Dedifferentiated amniotic fluid mesenchymal stem cell (primary cell): ENCODE results near the gene SCGB1D4.
A peak's percentile ranks its signal among the peaks of the same experiment; 100 is the strongest.
"Not testable (repeated sequence)": the region's sequence is repeated elsewhere in the genome, so short reads cannot be mapped to it uniquely, and the experiment has no call there.

Source experiments
- DNase-seq: peaks from one replicate; pipeline ENCODE4 v3.0.0-alpha.2; 2016; ENCODE audit errors: extremely low spot score

Gene SCGB1D4, protein sequence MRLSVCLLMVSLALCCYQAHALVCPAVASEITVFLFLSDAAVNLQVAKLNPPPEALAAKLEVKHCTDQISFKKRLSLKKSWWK

DNA sequence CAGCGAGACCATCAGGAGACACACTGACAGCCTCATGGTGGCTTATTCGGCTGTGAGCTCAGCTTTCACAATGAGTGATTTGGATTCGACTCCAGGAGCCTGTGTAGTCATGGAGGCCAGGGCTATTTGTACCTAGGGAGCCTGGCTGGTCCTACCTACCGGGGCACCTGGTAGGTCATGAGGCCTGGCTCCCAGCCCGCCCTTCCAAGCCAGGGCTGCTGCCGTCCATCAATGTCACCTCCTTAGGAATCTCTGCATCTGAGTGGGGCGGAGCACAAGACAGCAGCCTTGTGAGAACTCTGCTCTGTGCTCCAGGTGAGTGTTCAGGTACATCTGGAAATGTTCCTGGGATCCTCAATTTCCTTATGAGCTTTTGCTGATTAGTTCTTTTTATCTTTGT, at the start of gene SCGB1D4:
SCGB1D4 (minus strand) TSS at position 101 of the 400 bp plus-strand sequence; CDS start at position 36, 65 bp downstream.
- no peak for DNase-seq

DNA sequence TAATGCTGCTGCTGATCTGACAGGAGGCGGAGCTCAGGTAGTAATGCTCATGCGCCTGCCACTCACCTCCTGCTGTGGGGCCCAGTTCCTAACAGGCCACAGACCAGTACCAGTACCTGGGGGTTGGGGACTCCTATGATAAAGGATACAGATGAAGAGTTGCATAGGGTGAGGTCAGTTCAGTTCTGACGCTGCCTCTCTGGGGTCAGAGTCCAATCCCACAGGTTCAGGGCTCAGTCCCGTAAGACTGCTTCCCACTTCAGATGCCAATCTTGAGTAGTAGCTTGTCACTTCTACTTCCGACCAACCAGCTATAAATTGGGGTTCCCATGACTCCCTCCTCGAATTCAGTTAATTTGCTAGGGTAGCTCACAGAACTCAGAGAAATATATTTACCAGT, 47.0 kb upstream of the SCGB1D4 start:
- no peak for DNase-seq

DNA sequence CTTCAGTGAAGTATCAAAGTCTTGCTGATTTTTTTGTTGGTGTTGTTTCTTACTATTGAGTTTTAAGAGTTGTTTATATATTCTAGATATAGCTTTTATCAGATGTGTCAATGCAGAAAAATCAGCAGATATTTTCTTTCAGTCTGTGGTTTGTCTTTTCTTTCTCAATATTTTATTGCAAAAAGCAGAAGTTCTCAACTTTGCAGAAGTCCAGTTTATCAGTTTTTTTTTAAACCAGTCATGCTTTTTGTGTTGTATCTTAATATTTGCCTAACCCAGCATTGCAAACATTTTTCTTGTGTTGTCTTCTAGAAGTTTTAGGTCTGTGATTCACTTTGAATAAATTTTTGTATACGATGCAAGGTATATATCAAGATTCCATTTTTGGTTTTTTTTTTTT, 45.3 kb upstream of the SCGB1D4 start:
- no peak for DNase-seq

DNA sequence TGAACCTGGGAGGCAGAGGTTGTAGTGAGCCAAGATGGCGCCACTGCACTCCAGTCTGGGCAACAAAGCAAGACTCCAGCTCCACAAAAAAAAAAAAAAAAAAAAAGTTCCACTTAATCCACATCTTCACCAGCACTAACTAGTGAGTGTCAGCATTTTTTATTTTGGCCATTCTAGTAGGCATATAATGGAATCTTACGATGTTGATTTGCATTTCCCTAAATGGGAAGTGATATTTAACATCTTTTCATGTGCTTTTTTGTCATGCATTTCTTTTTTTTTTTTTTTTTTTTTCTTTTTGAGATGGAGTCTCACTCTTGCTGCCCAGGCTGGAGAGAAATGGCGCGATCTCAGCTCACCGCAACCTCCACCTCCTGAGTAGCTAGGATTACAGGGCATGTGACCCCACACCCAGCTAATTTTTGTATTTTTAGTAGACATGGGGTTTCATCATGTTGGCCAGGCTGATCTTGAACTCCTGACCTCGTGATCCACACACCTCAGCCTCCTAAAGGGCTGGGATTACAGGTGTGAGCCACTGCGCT, 44.8 kb upstream of the SCGB1D4 start:
- not testable (repeated sequence) for DNase-seq

DNA sequence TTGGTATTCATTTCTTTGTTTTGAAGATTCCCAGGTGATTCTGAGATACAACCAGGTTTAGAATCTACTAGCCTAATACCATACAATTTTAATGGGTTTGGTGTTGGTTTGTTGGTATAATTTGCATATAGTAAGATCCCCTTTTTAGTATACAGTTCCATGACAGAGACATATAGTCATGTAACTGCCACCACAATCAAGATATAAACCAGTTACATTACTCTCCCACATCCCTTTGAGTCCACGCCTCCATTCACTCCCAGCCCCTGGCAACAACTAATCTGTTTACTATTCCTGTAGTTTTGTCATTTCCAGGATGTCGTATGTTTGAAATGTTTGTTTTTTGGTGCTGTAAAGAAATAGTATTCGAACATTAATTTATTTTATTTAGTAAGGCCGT, 42.7 kb upstream of the SCGB1D4 start:
- DNase-seq: no peak

DNA sequence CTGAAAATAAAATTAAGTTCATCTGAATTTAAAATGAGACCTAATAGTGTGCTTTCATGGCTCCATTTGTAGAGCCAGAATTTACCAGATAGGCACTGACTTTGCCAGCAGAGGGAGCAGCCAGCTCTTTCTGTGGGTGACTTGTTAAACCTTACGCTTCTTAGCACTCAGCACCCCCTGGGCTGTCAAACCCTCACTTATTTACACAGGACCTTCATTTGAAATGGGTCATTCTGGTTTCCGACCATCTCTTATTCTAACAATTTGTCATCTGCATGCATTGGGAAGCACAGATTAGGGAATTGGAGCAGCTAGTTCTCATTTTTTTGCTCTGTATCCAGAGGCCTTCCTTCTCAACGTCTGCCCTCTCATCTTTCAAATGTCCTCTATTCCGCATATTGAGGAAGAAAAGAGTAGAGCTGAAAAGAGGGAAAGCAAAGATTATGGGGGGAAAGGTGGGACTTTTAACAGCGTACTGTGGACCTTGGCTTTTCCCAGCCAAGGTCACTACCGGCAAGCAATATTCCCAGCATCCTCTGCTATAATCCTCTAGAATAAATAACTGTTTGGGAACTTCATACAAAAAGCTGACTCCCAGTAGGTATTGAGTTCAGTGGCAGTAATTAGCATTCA, 41.5 kb upstream of the SCGB1D4 start:
- peak; percentile 41 for DNase-seq

DNA sequence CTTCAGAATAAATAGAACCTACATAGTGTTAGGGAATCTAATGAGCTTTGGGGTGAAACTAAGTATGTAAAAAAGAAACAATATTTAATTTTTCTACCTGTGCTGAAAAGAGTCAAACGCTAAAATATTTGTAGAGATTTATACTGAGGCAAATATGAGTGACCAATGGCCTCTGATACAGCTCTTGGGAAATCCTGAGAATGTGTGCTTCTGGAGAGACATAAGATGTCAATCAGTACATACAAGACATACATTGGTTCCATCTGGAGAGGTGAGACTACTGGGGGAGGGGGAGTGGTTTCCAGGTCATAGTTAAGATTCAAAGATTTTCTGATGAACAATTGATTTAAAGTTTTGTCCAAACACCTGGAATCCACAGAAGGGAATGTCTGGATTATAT, 39.3 kb upstream of the SCGB1D4 start:
- no peak for DNase-seq

DNA sequence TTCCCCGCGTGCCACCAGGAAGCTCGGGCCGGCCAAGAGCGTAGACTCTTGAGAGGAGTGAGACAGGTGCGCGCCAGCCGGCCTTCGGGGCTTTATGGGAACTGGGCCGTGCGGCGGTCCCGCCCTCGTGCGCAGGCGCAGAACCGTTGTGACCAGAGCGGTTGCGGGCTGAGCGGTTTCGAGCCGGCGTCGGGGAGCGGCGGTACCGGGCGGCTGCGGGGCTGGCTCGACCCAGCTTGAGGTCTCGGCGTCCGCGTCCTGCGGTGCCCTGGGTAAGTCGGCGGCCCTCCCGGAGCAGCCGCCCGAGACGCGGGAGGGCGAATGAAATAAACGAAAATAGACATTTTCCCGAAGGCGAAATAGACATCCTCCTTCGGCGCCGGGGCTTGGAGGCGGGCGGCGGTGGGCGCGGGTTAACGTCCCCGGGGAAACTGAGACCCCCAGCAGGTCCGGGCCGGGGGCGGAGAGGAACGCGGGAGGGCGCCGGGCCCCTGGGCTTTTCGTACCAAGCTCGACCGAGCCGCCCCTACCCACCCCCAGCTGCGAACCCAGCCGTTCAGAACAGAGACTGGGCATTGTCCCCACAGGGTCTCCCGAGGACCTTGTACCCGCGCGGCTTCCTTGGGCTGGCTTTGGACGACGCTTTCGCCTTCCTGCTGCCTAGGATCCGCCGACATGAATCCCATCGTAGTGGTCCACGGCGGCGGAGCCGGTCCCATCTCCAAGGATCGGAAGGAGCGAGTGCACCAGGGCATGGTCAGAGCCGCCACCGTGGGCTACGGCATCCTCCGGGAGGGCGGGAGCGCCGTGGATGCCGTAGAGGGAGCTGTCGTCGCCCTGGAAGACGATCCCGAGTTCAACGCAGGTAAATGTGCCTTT, 38.7 kb upstream of the SCGB1D4 start, which contains the start of gene ASRGL1:
ASRGL1 (plus strand) TSS at position 146 of the 879 bp plus-strand sequence; CDS start at position 676, 530 bp downstream.
- DNase-seq: peak; percentile 33

DNA sequence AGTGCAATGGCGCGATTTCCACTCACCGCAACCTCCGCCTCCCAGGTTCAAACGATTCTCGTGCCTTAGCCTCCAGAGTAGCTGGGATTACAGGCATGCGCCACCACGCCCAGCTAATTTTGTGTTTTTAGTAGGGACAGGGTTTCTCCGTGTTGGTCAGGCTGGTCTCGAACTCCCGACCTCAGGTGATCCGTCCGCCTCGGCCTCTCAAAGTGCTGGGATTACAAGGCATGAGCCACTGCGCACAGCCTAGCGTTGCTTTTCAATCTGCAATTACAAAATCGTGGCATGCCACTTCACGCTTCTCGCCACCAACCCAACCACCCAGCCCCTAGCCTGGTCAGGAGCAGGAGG, 38.1 kb upstream of the SCGB1D4 start:
- DNase-seq: not testable (repeated sequence)

DNA sequence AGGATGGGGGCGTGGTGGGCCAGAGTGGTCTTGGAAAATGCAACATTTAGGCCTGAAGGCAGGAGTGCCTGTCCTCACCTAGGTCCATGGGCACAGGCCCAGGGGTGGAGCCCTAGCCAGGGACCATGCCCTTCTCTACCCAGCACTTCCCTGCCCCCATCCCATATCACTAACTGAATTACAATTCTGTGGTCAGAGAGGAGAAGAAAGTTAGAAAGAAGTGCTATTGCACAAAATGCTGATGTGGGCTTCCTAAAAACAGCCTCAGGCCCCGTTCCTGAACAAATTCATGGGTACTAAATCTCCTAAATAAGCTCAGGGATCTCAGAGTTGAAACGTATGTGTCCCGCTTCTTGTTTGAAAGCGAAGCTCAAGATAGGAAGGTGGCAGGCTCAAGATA, 34.9 kb upstream of the SCGB1D4 start:
- DNase-seq: no peak

DNA sequence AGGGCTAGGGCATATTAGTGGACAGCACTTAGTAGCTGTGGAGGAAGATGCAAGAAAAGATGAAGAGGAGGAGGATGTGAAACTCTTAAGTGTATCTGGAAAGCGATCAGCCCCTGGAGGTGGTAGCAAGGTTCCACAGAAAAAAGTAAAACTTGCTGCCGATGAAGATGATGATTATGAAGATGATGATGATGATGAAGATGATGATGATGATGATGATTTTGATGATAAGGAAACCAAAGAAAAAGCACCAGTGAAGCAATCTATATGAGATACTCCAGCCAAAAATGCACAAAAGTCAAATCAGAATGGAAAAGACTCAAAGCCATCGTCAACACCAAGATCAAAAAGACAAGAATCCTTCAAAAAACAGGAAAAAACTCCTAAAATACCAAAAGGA, 32.4 kb upstream of the SCGB1D4 start:
- not testable (repeated sequence) for DNase-seq

DNA sequence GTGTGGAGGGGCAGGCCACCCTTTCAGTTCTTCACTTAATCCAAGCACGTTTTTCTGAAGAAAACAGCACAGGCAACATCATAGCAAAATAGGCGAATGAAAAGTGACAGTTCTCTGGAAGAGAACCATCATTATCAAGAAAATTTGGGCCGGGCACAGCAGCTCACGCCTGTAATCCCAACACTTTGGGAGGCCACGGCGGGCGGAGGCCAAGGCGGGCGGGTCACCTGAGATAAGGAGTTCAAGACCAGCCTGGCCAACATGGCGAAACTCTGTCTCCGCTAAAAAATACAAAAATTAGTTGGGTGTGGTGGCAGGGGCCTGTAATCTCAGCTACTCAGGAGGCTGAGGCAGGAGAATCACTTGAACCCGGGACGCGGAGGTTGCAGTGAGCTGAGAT, 28.7 kb upstream of the SCGB1D4 start:
- DNase-seq: not testable (repeated sequence)

DNA sequence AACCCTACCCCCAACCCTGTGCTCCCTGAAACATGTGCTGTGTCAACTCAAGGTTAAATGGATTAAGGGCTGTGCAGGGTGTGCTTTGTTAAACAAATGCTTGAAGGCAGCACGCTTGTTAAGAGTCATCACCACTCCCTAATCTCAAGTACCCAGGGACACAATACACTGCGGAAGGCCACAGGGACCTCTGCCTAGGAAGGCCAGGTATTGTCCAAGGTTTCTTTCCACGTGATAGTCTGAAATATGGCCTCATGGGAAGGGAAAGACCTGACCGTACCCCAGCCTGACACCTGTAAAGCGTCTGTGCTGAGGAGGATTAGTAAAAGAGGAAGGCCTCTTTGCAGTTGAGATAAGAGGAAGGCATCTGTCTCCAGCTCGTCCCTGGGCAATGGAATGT, 27.8 kb upstream of the SCGB1D4 start:
- DNase-seq: not testable (repeated sequence)

DNA sequence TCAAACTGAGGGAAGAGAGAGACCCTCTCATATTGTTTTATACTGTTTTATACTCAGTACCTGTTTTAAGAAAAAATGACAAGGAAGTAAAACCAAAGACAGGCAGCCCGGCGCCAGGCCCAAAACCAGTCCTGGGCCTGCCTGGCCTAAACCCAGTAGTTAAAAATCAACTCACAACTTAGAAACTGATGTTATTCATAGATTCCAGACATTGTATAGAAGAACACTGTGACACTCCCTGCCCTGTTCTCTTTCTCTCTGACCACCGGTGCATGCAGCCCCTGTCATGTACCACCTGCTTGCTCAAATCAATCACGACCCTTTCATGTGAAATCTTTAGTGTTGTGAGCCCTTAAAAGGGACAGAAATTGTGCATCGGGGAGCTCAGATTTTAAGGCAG, 26.9 kb upstream of the SCGB1D4 start:
- DNase-seq: not testable (repeated sequence)

DNA sequence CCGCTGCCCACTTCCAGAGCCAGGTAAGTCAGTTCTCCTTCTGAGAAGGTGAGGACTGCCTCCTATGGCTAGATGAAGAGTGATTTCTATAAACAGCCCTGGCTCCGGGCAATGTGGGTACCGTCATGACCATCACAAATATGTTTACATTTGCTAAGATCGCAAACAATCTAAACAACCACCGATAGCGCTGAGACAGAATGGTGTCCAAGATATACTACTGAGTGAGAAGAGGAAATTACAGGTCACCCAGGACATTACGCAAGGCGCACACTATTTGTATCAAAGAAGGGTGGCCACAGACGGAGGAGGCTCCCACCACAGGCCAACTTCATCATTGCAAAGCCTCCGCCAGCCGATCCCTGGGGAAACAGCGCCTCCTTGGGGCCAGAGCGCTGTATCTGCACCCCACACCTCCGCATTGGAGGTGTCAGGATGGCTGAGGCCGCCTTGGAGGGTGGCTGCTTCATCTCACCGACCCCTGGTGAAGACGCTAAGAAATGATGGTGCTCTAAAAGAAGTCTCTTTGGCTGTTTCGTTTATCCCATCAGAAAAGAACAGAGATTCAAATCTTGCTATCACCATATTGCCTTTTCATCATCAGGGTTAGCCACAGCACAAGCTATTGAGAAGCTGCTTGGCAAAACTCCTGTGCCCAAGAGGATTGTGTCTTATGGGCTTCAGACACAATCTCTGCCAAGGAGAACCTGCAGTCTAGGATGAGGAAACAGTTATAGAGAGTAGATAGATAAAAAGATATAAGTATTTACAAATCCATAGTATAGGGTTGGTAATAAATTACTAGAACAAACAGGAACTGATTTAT, 26.1 kb upstream of the SCGB1D4 start:
- DNase-seq: no peak

DNA sequence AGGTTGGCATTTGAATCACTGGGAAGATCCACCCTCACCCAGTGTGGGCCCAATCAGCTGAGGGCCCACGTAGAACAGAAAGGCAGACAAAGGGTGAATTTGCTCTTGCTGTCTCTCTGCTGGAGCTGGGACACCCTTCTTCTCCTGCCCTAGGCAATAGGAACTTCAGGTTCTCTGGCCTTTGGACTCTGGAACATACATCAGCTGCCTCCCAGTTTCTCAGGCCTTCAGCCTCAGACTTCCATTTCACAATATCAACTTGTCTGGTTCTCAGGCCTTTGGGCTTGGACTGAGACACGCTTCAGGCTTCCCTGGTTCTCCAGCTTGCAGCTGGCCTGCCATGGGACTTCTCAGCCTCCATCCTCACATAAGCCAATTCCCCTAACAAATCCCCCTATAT, 23.6 kb upstream of the SCGB1D4 start:
- no peak for DNase-seq

DNA sequence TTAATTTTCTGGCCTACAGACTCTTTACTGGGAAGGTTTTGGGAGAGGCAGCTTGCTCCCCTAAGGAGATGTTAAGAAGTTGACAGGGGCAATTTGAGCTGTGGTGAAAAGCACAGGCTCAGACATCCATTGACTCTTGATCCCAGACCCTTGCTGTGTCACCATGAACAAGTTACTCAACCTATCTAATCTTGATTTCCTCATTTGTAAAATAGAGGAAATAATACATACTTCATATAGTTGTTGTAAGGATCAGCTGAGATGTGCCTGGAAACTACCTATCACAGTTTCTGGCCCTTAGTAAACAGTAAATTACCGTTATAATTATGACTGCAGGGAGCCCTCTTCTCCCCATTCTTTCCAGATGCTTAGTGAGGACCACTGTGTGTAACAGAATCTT, 16.6 kb upstream of the SCGB1D4 start:
- DNase-seq: no peak

DNA sequence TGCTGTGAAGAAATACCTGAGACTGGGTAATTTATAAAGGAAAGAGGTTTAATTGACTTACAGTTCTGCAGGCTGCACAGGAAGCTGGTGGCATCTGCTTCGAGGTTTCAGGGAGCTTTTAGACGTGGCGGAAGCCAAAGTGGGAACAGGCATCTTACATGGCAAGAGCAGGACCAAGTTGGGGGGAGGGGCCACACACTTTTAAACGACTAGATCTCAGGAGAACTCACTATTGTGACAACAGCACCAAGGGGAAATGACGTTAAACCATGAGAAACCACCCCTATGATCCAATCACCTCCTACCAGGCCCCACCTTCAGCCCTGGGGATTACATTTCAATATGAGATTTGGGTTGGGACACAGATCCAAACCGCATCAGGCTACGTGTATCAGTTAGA, 11.1 kb upstream of the SCGB1D4 start:
- DNase-seq: no peak

DNA sequence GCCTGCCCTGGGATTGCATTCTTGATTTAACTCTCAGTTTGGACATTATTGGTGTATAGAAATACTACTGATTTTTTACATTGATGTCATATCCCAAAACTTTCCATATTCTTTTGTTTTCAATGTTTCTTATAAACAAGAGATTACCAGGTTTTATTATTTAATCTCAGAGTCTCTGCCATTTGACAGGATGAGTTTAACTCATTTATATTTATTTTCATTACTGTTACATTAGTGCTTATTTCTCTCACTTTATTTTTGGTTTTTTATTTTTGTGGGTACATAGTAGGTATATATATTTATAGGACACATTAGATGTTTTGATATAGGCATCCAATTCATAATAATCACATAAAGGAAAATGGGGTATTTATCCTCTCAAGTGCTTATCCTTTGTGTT, 9.1 kb upstream of the SCGB1D4 start:
- DNase-seq: no peak

DNA sequence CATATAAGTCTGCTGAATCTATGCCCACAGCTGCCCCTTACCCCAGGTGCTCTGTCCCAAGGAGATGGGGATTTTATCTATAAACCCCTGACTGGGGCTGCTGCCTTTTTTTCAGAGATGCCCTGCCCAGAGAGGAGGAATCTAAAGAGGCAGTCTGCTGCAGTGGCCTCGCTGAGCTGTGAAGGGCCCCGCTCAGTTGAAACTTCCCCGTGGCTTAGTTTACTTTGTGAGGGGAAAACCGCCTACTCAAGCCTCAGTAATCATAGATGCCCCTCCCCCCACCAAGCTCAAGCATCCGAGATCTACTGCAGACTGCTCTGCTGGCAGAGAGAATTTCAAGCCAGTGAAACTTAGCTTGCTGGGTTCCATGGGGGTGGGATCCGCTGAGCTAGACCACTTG, 7.4 kb upstream of the SCGB1D4 start:
- DNase-seq: no peak

DNA sequence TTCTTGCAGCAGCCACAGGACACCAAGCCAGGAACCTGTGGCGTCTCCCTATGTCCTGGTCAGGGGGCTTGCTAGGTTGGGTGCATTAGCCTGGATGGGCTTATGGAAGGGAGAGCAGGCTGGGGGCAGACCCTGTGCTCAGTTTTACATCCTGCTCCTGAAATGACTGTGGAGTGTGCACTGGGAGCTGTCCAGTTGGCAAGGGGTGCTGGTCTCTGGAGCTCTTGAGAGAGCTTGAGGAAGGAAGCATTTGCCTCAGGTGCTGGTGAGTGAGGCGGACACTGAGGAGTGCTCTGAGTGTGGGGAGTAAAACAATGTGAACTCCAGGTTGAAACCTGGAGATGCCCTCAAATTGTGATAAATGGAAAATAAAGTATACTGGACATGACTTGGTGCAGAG, 3.4 kb downstream of the SCGB1D4 start:
- no peak for DNase-seq

DNA sequence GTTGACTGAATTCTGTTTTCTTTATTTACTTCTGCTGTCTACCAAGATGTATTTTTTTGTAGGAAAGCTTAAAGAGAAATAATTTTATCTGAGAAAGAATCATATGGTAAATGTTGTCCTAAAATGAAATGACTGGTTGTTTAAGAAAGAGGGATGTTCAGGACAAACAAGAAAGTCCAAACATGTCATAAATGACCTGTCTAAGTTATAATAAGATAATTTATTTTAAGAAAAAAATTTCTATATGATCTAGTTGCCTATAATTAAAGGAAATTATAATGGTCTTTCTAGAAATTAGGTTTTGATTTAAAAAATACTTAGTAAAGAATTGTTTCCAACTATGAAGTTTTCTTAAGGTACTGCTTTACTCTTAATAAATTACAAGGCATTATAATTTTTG, 18.4 kb downstream of the SCGB1D4 start:
- no peak for DNase-seq
